T-helper 2 cell treated with Interferon-gamma antibody and Interleukin-4, amounts not matched to agents 100 ng/mL and 5 ng/mL, for 36 hours (primary cell): ENCODE results near the gene BANK1. TPM values are rescaled to one million over a fixed set of nuclear protein-coding genes. Genes with fewer than 3 reads are reported as not detected.

Experiments used
- intact Hi-C: fragments of 100-400 bp; cut with micrococcal nuclease; formaldehyde crosslinking; loops from one replicate; pipeline ENCODE4 v1.15.1; 2023
- total RNA-seq: library from RNA; stranded (reverse); gene quantifications from 2 replicates; pipeline ENCODE4 v1.2.3, GENCODE V29; 2022

Gene BANK1, protein sequence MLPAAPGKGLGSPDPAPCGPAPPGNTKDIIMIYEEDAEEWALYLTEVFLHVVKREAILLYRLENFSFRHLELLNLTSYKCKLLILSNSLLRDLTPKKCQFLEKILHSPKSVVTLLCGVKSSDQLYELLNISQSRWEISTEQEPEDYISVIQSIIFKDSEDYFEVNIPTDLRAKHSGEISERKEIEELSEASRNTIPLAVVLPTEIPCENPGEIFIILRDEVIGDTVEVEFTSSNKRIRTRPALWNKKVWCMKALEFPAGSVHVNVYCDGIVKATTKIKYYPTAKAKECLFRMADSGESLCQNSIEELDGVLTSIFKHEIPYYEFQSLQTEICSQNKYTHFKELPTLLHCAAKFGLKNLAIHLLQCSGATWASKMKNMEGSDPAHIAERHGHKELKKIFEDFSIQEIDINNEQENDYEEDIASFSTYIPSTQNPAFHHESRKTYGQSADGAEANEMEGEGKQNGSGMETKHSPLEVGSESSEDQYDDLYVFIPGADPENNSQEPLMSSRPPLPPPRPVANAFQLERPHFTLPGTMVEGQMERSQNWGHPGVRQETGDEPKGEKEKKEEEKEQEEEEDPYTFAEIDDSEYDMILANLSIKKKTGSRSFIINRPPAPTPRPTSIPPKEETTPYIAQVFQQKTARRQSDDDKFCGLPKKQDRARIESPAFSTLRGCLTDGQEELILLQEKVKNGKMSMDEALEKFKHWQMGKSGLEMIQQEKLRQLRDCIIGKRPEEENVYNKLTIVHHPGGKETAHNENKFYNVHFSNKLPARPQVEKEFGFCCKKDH
- 0.11 and 0.23 TPM in 2 replicates for total RNA-seq

DNA sequence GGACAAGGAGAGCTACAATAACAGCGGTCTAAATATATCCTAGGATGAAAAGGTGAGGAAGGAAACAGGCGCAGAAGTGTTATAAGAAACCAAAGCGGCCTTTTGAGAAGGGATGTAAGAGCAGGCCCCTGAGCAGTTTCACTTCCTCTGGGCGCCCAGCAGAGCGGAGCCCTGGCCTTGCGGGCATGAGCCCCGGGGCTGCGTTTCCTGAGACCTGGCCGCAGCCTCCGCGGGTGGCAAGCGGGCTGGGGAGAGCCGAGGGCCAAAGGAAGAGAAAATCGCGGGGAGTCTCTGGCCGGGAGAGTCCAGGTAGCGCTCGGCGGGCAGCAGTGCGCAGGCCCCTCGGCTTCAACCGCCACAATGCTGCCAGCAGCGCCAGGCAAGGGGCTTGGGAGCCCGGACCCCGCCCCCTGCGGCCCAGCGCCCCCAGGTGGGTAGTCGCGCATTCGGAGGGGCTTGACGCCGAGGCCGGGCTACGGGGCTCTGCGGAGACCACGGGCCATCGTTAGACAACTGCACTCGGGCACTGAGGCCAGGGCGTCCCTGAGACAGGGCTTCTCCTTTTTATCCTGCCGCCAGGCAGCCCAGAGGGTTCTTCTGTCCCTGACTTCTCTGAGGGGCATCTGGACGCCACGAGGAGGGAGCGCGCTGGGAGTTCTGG, at the start of gene BANK1:
BANK1 (plus strand) TSS at position 210 of the 661 bp plus-strand sequence; CDS start at position 361, 151 bp downstream.
- intact Hi-C loops = loop anchor here (10.0 kb wide), 1 partner anchor 1696 kb away; no protein-coding TSS in a partner anchor

DNA sequence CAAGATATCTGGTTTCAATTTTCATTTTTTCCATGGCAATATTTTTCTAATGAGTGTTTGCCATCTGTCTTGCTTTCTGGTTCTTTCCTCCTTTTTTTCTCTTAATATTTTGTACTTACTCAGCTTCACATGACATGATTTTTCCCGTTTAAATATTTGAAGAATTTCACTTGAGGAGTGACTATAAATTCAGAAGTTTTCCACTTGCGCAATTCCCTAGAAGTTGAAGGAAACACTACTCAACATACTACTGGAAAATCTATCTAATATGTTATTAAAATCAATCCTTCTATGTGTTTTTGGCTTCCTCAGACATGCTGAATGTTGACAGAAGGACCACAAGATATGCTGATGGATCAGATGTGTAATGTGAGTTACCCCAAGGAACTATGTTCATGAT, 36.8 kb upstream of the BANK1 start:
- intact Hi-C loops = no loop called here

DNA sequence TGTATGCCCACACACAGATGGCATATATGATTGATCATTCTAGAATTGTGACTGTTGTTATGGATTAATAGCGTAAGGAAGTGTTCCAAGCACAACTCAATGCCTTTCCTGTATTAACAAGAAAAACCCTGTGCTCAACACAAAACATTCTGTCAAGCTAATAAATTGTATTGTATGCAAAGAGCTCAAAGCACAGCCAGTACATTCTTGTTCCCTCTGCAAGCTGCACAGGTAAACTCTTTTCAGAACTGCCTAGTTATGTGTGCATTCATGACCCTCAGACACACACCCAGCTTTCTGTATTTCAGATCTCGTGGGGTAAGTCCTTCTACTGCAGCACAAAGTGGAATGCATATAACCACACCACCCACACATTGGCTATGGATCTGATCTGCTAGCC, 34.3 kb upstream of the BANK1 start:
- intact Hi-C loops = no loop called here

DNA sequence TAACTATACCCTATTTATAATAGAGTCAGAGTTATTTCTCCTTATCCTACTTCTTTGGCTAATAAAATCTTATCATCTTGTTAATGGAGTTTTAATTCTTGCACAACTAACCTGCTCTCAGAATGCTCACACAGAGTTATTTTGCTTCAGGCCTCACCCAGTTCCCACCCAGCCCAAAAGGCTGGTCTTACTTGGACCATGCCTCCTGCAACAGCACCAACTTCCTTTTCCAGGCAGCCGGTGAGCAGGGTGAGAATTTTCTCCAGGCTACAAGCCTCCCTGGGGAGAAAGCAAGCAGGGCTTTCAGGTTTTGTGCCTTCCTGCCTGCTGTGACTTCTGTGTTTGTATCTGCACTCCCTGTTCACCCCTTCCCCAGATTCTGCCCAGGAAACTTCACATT, 29.1 kb upstream of the BANK1 start:
- intact Hi-C loops = no loop called here

DNA sequence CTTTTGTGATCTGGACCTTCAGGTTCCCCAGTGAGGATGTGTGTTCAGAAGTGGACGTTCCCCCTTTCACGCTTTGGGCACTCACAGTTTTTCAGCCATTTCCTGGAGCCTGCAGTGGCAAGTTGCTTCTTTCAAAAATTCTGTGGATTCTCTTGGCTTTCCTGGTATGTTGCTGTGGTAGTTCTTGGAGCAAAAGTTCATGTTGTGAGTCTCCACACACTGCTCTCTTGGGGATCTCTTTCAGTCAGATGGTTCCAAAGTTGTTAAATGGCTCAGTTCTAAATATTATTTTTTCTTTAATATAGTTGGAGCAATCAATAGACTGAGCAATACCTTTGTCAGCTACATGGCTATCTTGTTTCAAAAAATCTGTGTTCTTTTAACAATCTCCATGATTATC, 28.5 kb upstream of the BANK1 start:
- intact Hi-C loops = no loop called here

DNA sequence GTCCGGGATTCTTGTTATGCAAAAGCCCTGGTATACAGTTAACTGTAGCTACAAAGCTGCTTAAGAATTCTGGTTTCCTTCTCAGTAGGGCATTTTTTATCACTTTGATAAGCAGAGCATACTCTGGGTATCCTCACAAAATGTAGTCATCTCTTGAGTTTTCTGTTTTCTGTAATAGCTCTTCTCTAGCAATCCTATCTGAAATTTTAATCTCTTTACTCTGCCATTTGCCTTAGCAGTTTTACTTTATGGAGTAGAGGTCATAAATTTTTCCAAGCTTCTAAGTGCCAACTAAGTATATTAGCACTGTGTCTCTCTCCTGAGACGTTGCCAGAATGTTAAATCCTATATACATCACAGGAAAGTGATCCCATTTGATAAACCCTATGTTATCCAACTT, 28.0 kb upstream of the BANK1 start:
- intact Hi-C loops = no loop called here

DNA sequence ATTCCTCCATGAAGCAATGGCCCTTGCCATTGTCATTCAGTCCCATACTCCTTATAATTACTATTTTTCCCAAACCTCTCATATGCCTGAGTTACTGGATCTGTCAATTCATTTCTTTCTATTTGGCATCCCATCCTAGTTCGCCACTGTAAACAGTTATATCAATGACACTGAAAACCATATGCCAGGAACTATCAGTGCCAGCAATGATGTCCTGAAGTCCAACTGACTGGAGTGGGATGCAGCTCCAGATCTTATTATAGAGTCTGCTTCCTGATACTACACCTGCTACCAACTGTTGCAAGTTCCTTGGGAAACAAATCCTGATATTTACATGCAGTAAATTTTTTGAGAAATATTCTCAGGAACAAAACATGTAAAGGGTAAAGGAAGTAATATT, 27.0 kb upstream of the BANK1 start:
- intact Hi-C loops = no loop called here

DNA sequence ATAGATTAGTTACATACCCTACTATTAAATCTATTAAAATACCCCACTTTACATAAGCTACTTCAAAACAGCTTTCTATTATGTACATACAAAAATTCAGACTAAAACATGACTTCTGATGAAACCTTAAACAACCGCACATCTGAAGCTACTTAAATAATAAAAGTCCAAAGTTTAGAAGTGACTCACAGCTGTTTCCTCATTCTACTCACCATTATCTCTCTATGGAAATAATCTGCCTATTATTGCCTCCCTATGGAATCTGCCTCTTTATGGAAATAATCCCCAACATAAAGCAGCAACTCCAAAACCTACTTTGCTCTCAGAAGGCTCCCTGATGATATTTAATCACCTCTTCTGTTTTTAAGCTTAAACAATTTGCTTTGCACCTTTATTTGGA, 15.7 kb upstream of the BANK1 start:
- intact Hi-C loops = no loop called here

DNA sequence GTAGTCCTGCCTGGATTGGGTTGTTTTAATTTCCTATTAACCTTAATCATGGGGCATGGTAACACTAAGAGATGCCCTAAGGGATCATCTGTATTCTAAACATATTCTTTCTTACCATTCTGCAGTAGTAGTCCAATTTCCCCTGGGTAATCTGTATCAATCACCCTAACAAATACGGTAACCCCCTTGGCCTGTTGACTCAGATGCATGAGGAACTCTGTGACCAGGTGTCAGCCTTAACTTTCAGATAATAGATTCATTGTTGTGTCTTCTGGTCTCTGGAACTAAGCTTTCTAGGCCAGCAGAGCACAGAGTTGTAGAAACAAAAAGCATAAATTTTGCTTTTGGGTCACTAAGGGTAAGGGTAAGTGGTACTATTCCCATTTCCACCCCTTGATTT, 13.1 kb upstream of the BANK1 start:
- intact Hi-C loops = no loop called here

DNA sequence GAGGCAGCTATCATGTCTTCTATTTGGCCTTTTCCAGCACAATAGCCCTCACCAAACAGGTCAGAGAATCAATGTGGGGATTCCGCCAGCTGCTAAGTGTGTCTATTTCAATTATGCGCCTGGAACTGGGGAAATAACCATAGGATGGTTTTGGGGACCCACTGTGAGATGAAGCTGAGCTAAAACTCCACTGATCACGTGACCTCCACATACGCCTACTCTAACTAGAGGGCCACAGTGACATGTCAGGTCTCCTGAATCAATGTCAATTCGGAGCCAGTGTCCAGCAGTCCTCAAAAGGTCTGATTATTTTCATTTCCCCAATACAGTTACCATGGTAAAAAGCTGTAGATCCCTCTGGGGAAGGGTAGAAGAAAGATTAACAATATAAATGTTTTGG, 10.2 kb upstream of the BANK1 start:
- intact Hi-C loops = no loop called here

DNA sequence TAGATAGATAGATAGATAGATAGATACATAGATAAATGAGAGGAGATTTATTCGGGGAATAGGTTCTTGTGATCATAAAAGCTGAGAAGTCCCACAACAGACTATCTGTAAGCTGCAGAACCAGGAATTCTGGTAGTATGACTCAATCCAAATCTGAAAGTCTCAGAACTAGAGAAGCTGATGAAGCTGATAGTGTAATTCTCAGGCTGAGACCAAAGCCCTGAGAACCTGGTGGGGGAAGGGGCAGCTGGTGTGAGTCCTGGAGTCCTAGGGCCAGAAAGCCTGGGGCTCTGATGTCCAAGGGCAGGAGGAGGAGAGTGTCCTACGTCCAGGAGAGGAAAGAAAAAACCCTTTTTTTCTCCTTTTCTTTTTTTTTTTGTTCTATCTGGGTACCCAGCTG, 8.0 kb upstream of the BANK1 start:
- intact Hi-C loops = no loop called here

DNA sequence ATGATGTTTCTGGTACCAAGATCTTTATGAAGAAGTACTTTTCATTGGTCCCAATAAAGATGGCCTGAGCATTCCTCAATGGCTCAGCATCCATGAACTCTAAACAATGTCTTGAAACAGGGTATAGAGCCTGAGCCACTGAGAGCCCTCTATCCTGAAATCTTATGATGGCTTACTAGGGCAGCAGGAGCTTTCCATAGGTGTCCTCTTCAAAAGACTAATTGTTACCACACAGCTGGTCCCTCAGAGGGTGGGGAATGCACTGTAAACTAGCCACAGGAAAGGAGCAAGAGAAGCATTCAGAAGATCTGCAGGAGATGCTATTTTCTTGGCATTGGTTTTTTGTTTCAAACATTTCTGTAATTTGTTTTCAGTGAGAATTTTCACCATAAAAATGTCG, 5.6 kb upstream of the BANK1 start:
- intact Hi-C loops = no loop called here

DNA sequence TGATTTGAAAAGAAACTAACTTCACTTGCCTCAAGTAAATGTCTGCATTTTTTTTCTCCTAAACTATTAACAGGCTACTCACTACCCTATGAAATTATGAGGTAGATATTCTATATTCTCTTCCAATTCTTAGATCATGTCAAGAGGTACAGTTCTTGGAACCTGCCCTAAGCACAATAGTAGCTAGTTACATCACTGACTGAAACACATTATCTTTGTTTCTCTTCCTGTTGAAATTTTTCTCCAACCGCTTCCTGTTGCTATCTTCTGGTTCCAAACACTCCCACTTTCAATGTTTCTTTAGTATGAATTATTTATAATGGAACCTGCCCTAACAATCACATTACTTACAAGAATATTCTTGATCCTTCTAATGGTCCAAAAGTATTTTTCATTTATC, 5.0 kb upstream of the BANK1 start:
- intact Hi-C loops = no loop called here

DNA sequence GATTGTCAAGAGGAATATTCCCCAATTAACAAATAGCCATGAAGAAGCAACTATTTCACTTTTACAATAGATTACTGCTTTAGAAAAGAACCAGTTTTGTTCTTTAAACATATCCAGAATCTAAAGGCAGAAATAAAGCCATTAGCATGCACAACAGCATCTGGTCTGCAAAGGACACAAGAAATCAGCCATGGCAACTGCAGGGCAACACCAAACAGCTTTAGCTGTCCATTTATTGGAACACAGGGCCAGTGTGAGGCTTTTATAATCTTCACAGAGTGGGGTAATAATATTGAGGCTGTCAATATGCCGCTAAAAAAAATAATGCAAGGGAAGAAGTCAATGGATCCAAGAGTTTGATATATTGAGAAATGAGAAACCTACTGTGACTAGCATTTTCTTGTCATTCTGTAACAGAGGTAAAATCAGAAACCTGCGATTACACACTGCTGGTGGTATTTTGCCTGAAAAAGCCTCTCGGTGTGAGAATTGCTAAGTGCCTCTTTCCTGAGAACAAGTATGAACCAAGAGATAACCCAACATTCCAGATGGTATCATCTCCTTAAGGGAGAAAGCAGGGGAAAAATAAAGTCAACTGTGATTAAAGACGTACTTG, 2.7 kb upstream of the BANK1 start:
- intact Hi-C loops = no loop called here

DNA sequence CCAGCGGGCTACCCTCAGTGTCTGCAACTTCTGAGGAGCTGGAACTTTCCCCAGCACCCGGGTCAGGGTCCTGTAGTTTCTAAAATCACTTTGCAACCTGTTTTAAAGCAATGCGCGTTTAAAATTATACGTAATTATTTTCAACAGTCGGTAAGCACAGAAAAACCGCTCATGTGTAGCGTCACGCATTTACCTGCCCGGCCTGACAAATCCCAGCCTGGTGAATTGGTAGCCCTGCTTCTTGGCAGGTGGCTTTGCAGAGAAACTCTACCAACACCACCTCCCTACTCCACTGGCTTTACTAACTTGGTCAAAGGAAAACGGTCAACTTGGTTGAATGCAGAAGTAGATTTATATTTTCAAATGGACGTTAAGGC, 640 bp downstream of the BANK1 start:
- intact Hi-C loops = loop anchor here (10.0 kb wide), 1 partner anchor 1696 kb away; no protein-coding TSS in a partner anchor

DNA sequence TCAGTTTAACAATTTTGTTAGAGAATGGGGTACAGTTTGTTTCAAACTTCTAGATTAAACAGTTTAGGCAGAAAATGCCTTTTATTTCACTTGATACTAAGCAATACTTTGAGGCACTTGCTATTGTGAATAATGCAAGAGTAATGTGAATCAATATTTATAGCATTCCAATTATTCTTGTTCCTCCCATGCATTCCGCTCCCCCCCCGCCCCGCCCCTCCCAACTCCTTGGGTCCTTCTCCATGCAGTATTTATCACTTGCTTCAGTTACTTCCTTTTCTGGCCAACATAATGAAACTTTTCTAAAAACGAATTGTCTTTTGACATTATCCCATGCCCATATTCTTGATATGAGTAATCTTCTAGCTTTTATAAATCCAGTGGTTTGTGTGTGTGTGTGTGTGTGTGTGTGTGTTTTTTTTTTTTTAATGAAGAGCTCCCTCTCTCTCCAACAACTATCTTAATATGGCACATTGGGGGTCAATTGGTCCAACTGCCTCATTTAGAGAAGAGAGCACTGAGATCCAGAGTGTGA, 1.6 kb downstream of the BANK1 start:
- intact Hi-C loops = loop anchor here (10.0 kb wide), 1 partner anchor 1697 kb away; no protein-coding TSS in a partner anchor

DNA sequence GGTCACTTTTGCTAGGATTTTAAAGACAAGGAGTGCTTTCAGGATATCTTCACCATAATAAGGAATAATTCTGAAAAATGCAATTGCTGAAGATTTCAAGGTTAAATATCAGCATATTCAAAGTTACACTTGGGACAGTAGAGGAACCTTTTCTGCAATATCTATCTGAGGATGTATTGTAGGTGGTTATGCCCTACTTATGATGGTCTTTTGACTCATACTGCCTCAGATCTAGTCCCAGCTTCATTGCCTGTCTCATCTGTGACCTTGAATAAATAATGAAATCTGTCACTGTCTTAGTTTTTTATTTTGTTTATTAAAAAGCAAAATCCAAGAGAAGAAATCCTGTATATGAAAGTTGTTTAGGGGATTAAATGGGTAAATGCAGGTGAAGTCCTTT, 2.9 kb downstream of the BANK1 start:
- intact Hi-C loops = loop anchor here (10.0 kb wide), 1 partner anchor 1699 kb away; no protein-coding TSS in a partner anchor

DNA sequence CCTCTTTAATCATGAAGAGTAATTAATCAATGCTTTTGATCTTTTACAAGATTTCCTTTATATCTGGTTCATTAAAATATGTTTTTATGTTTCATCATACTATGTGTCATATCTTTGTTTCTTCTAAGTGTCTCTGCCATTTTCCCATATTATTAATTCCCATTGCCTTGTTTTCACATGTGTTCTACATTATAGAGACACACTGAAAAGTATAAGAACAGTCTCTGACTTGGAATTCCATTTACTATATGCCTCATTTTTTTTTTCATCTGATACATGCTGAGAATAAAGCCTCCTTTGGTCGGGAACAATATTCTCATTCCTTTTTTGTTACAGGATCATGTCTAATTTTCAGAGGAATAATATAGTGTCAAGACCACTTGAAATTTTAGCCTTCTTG, 4.3 kb downstream of the BANK1 start:
- intact Hi-C loops = loop anchor here (10.0 kb wide), 1 partner anchor 1700 kb away; no protein-coding TSS in a partner anchor

DNA sequence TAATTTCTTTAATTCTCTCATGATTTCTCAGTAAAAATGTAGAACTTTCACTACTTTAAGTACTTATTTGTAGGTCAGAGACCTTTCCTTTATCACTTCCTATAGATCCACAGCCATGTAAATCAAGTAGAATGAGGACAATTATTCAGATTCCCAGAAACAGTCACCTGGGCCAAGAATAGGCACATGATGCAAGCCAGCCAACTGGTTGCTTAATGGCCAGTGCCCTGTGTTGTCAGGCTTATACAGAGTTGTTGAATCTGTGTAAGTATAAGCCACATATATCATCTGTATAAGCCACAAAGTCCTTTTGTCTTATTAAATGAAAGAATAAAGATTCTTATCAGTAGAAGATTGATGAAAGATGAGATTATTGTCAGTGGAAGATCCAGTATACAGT, 5.2 kb downstream of the BANK1 start:
- intact Hi-C loops = loop anchor here (10.0 kb wide), 1 partner anchor 1701 kb away; no protein-coding TSS in a partner anchor

DNA sequence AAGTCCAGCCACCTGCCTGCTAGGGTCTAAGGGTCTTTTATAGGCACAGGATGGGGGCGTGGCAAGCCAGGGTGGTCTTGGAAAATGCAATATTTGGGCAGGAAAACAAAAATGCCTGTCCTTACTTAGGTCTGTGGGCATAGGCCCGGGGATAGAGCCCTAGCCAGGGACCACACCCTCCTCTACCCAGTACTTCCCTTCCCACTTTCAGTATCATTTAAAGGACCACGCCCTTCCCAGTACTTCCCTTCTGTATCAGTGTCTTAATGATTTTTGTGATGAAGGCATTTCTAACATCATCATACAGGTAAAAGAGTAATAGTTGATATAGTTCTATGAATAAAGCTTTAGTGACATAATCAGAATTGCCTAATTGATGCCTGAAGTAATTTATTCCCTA, 11.4 kb downstream of the BANK1 start:
- intact Hi-C loops = loop anchor here (10.0 kb wide), 1 partner anchor 57 kb away; no protein-coding TSS in a partner anchor

DNA sequence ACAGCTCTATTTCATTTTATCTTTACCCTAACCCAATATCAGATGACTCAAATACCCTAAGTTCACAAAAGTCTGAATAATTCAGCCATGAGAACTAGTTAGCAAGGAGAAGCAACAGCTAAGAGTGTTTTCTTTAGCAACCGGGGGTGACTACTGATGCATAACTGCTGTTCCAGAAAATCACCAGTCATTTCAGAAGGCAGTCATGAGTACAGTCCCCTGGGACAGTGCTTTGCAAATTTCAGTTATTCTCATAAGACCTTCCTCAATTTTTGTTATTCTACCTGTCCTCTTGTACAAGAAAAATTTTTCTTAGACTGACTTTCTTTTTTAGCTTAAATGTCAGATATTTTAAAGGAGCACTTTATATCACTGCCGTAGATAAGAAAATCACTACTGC, 16.4 kb downstream of the BANK1 start:
- intact Hi-C loops = loop anchor here (10.0 kb wide), 1 partner anchor 62 kb away; no protein-coding TSS in a partner anchor
